NB4 (cell line): Measurements from ENCODE around the gene PANX3.

Experiments
- DNase-seq: peaks from one replicate; pipeline ENCODE4 v3.0.0; 2010; ENCODE audit warnings: low read depth
- H3K4me3 ChIP-seq: one replicate; pipeline ENCODE4 v1.5.1; 2011; ENCODE audit warnings: mild to moderate bottlenecking, low read depth, low read length, moderate library complexity
- MYC ChIP-seq: IDR thresholded peaks from 2 replicates; pipeline ENCODE4 v1.6.1; 2011; ENCODE audit warnings: low read depth, low read length
- POLR2A ChIP-seq: IDR thresholded peaks from 2 replicates; pipeline ENCODE4 v1.6.1; 2011; ENCODE audit warnings: mild to moderate bottlenecking; ENCODE audit not compliant: insufficient read length; ENCODE audit errors: extremely low read depth
- TF ChIP-seq, protein P1 (sequence below): IDR thresholded peaks from 2 replicates; pipeline ENCODE4 v1.6.1; 2011; ENCODE audit warnings: low read depth, low read length
- TF ChIP-seq, protein P2 (sequence below): IDR thresholded peaks from one replicate; pipeline ENCODE4 v1.5.1; 2012; ENCODE audit warnings: low read depth, low read length

The PANX3 gene

DNA sequence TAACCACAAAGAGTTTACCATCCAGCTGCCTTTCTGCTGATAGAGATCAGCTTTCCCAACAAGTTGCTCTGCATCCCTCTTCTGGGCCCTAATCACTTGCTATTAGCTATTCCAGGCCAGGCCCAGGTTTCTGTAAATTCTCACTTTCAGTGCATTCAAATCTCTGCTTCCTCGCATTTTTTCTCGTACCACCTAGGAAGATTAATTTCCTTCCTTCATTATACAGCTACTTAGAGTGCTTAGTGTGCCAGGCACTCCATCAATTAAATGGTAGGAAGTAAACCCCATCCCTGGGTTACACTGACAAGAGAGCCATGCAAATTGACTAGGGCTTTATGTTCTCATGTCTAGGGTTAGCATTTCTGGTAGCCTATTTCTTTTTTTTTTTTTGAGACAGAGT lies 52.6 kb downstream of the PANX3 start:
- no peak overlapping the region for H3K4me3 ChIP-seq
- no peak for DNase-seq
- TF ChIP-seq MYC (no peak), POLR2A (no peak)
- TF ChIP-seq, protein P1, sequence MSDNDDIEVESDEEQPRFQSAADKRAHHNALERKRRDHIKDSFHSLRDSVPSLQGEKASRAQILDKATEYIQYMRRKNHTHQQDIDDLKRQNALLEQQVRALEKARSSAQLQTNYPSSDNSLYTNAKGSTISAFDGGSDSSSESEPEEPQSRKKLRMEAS = no peak
- TF ChIP-seq, protein P2, sequence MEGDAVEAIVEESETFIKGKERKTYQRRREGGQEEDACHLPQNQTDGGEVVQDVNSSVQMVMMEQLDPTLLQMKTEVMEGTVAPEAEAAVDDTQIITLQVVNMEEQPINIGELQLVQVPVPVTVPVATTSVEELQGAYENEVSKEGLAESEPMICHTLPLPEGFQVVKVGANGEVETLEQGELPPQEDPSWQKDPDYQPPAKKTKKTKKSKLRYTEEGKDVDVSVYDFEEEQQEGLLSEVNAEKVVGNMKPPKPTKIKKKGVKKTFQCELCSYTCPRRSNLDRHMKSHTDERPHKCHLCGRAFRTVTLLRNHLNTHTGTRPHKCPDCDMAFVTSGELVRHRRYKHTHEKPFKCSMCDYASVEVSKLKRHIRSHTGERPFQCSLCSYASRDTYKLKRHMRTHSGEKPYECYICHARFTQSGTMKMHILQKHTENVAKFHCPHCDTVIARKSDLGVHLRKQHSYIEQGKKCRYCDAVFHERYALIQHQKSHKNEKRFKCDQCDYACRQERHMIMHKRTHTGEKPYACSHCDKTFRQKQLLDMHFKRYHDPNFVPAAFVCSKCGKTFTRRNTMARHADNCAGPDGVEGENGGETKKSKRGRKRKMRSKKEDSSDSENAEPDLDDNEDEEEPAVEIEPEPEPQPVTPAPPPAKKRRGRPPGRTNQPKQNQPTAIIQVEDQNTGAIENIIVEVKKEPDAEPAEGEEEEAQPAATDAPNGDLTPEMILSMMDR = no peak

DNA sequence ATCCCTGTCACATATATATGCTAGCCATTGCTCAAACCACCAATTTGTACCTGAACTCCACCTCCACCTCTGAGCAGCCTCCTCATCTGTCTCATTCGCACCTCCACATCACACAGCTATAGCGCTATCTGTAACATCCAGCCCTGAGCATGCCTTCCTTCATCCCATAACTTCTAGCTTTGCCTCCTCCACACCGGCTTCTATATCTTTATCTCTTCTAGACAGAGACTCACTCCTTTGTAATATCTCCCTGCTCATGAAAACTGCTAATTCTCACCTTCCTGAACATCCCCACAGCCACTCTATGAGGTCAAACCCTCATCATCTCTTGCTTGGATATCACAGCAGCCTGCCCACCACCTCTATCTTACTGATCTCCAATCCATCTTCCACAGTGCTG lies 56.4 kb downstream of the PANX3 start:
- no peak for DNase-seq
- no peak for TF ChIP-seq POLR2A
- TF ChIP-seq, protein P1 = no peak
- TF ChIP-seq, protein P2 = no peak
- TF ChIP-seq MYC = no peak
- no peak overlapping the region for H3K4me3 ChIP-seq

DNA sequence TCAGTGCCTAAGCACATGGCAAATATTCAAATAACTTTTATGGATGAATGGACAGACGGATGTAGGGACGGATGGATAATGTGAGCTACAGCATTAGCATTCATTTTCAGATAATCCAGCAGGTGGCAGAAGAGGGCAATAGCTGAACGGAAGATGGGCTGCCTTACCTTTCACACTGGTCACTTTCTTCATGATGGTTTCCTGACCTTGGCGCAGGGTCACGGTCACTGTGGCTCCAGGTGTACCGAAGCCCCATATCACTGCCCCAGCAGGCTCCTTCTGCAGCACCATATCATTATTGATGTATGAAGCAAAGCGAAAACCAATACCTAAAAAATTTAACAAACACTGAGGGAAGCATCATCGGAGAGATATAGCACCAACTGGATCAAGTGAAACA lies 58.0 kb downstream of the PANX3 start:
- peak; percentile 60 for DNase-seq
- no peak overlapping the region for H3K4me3 ChIP-seq
- TF ChIP-seq, protein P1 = no peak; the same call in 1 of the 2 replicates
- TF ChIP-seq, protein P2 = peak; percentile 27
